ACC112 (cell line): ENCODE data around the gene GGNBP2.

ENCODE experiments used
- H2AFZ ChIP-seq: fragments of 200-600 bp; sonication (generic); one replicate; pipeline ENCODE4 v1.6.0; 2017; ENCODE audit warnings: antibody characterized with exemption, low read length; ENCODE audit not compliant: unreplicated experiment
- H3K27ac ChIP-seq: fragments of 200-600 bp; sonication (generic); 2 replicates; pipeline ENCODE4 v1.5.1; 2014; ENCODE audit warnings: low read depth, mild to moderate bottlenecking, antibody characterized with exemption, low read length, moderate library complexity
- H3K27me3 ChIP-seq: fragments of 200-600 bp; sonication (generic); 2 replicates; pipeline ENCODE4 v1.6.1; 2014; ENCODE audit warnings: mild to moderate bottlenecking, antibody characterized with exemption, low read length, moderate library complexity, mixed read lengths; ENCODE audit not compliant: insufficient read depth
- H3K36me3 ChIP-seq: fragments of 200-600 bp; sonication (generic); 2 replicates; pipeline ENCODE4 v1.6.1; 2016; ENCODE audit warnings: mild to moderate bottlenecking, antibody characterized with exemption, low read length, moderate library complexity, mixed read lengths; ENCODE audit not compliant: insufficient read depth
- H3K4me1 ChIP-seq: fragments of 200-600 bp; sonication (generic); one replicate; pipeline ENCODE4 v1.6.1; 2016; ENCODE audit warnings: low read length, mixed read lengths; ENCODE audit not compliant: insufficient read depth, unreplicated experiment, control insufficient read depth
- H3K4me3 ChIP-seq: fragments of 200-600 bp; sonication (generic); 2 replicates; pipeline ENCODE4 v1.5.1; 2014; ENCODE audit warnings: mild to moderate bottlenecking, low read depth, low read length
- H3K79me2 ChIP-seq: fragments of 200-600 bp; sonication (generic); one replicate; pipeline ENCODE4 v1.6.0; 2016; ENCODE audit warnings: low read length; ENCODE audit not compliant: control insufficient read depth, unreplicated experiment, insufficient read depth

The GGNBP2 gene

DNA sequence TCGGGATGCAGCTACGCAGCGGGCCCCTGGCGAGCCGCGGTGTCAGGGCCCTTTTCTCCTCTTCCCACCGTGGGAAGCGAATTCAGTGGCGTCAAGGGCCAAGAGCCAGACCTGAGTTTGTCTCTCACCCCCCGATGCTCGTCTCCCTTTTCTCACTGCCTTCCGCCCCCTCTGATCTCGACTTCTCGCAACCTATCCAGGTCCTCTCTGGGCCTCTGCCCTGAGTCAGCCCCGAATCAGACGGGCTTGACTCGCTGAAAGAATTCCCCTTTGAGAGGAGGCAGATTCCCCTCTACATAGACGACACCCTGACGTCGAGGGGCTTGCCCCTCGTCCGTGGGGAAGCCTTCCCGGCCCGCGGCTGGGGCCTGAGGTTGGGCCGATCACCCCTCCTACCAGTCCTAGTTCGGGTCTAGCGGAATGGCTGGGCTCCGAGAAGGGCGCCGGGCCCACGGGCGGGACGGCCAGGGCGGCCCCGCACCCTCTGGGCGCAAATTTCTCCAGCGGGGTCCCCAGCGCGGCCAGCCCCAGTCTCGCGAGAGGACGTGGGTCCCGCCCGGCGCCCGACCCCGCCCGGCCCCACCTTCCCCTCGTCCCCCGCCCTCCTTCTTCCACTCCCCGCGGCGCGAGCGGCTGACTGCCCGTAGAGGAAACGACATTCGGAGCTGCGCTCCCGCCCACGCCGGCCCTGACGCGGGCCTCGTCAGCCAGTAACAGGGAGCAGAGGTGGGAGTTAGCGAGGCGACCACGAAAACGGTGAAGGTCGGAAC lies at the start of gene GGNBP2:
GGNBP2 (plus strand) TSS at position 613 of the 770 bp plus-strand sequence. CDS start 806 bp downstream, outside the sequence.
- peak within 1 kb of the TSS; percentile 99 for H2AFZ ChIP-seq
- no peaks in the 10 kb centered on the region for H3K27me3 ChIP-seq
- H3K4me1 ChIP-seq: peaks cover 24% of the 10 kb centered on the region
- H3K27ac ChIP-seq: peak within 1 kb of the TSS; percentile 99
- H3K79me2 ChIP-seq: peaks cover 76% of the 10 kb centered on the region
- H3K36me3 ChIP-seq: peaks cover 19% of the 10 kb centered on the region
- peak within 1 kb of the TSS; percentile 100 for H3K4me3 ChIP-seq

DNA sequence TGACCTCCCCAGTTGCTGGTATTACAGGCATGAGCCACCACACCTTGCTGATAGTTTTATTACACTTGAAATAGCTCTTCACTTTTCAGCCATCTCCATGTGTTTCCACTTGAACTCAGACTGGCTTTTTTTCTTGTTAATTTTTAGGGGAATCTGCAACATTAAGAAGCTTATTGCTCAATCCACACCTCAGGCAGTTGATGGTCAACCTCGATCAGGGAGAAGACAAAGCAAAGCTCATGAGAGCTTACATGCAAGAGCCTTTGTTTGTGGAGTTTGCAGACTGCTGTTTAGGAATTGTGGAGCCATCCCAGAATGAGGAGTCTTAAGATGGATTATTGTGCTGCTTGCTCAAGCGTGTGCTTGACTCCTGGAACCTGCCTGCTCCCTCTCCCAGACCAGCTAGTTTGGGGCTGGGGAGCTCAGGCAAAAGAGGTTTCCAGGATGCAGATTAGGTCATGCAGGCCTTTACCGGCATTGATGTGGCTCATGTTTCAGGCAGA lies 49.6 kb upstream of the GGNBP2 start:
- Histone ChIP-seq H3K36me3 (peaks cover 24% of the 10 kb centered on the region; the same call in 1 of the 2 replicates), H2AFZ (no peak overlapping the region), H3K4me1 (no peaks in the 10 kb centered on the region), H3K4me3 (no peak overlapping the region), H3K27ac (no peak overlapping the region), H3K79me2 (peaks cover 11% of the 10 kb centered on the region), H3K27me3 (no peaks in the 10 kb centered on the region)

DNA sequence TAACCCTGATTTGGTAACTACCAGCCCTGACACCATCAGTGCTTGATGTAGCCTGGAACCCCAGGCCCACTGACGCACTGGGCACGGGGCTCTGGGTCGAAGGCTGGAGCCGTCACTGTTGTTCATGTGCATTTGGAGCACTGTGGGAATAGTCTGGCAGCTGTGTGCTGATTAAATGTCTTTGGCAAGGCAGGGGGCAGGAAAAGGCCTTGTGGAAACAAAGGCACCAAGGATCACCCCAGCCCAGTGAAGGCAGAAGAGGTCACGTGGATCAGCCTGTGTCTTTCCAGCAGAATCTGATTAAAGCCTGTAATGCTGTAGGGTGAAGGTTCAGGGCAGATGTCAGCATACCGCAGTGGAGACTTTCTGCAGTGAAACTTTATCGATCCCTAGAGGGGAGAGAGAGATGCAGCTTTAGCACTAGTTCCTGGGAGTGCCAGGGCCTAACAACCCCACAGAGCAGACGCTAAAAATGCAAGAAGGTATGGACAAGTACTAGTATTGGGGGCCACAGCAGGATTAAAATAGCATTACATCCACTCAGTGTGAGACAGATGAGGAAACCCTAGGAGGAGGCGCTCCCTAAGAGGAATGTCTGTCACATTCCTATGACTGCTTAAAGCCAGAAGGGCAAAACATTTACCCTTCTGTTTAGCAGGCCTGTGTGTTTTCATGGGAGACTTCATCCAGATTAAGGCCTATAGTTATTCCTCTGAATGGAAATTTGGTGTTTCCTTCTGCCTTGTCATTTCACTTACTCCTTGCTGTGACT lies 48.5 kb upstream of the GGNBP2 start:
- H3K27me3 ChIP-seq: no peaks in the 10 kb centered on the region
- peaks cover 24% of the 10 kb centered on the region for H3K36me3 ChIP-seq
- H3K4me3 ChIP-seq: no peak overlapping the region
- no peaks in the 10 kb centered on the region for H3K4me1 ChIP-seq
- no peak overlapping the region for H3K27ac ChIP-seq
- H2AFZ ChIP-seq: no peak overlapping the region
- peaks cover 5% of the 10 kb centered on the region for H3K79me2 ChIP-seq

DNA sequence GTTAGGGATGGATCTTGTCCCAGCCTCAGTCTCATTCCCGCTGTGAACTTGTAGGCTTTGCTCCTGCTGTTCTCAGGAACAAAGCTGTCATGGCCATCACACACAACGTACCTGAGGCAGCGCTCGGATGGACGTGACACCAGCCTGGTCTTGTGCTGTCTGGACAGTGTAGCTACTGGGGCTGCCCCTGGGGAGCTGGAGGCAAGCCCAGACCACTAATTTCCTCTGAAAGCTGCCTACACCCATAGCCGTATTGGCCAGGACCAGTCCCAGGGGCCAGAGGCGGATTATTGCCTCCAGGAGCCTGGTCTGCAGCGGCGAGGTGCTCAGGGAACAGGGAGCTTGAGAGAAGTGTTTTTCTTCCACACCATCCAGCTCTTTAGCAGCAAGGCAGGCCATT lies 46.6 kb upstream of the GGNBP2 start:
- H3K27ac ChIP-seq: no peak overlapping the region
- no peak overlapping the region for H3K4me3 ChIP-seq
- H3K79me2 ChIP-seq: no peaks in the 10 kb centered on the region
- H3K36me3 ChIP-seq: peaks cover 24% of the 10 kb centered on the region
- no peak overlapping the region for H2AFZ ChIP-seq
- H3K4me1 ChIP-seq: no peaks in the 10 kb centered on the region
- no peaks in the 10 kb centered on the region for H3K27me3 ChIP-seq

DNA sequence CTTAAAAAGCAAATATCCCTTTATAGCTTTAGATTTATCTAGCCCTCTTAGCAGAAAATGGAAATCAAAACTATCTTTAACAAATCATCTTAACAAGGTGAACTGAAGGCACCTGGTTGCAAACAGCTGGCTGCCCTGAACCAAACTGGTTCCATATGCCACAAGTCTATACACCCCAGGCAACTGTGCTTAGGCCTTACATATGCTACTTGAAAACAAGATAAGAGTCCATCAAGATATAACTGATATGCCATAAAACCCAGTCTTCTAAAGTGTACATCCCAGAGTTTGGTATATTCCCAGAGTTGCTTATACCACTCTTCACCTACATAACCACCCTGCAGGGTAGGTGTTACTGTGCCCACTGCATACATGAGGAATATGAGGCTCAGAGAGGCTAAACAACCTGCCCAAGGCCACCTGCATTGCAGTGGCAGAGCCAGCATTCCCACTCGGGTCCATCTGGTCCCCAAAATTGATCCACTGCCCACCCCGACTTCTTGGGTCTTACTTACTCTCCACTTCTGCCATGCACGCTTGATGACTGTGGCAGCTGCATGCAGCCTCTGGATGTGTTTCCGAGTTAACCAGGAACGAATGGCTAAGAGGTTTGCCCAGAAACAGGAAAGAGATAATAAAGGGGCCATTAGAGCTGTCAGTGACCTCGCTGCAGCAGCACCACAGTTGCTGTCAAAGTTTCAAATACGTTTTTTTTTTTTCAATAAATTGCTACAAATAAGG lies 46.0 kb upstream of the GGNBP2 start:
- Histone ChIP-seq H3K4me3 (no peak overlapping the region), H3K27me3 (no peaks in the 10 kb centered on the region), H3K27ac (no peak overlapping the region), H3K79me2 (no peaks in the 10 kb centered on the region), H3K36me3 (peaks cover 24% of the 10 kb centered on the region), H2AFZ (no peak overlapping the region), H3K4me1 (no peaks in the 10 kb centered on the region)

- no peaks in the 10 kb centered on the region for H3K79me2 ChIP-seq
- peaks cover 20% of the 10 kb centered on the region for H3K36me3 ChIP-seq
- no peak overlapping the region for H3K27ac ChIP-seq
- H3K27me3 ChIP-seq: no peaks in the 10 kb centered on the region
- no peak overlapping the region for H3K4me3 ChIP-seq
- no peak overlapping the region for H2AFZ ChIP-seq
- H3K4me1 ChIP-seq: no peaks in the 10 kb centered on the region
These were observed 43.9 kb upstream of the GGNBP2 start for GRCh38 chr17:36500745-36501225.

- Histone ChIP-seq H3K27me3 (no peaks in the 10 kb centered on the region), H3K27ac (no peak overlapping the region), H3K36me3 (peaks cover 14% of the 10 kb centered on the region), H3K4me3 (no peak overlapping the region), H2AFZ (no peak overlapping the region), H3K4me1 (no peaks in the 10 kb centered on the region), H3K79me2 (no peaks in the 10 kb centered on the region)
These were observed 43.4 kb upstream of the GGNBP2 start for GRCh38 chr17:36501351-36501750.

DNA sequence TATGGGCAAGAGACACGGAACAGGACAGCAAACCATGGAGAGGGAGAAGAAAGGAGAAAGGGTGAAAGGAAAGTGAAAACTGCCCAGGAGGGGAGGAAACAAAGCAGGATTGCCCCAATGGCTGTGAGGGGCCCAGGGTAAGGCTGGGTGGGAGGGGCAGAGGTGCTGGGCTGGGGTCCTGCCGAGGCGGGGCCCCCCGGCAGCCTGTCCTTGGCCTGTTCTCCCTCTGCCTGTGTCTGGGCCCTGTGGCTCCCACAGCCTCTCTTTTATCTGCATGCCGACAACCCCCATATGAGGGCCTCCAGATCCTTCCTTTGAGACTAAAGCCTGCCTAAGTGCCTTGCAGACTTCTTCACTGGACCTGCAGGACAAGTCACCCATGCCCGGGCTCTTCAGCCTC lies 42.8 kb upstream of the GGNBP2 start:
- H3K27me3 ChIP-seq: no peaks in the 10 kb centered on the region
- no peak overlapping the region for H2AFZ ChIP-seq
- no peaks in the 10 kb centered on the region for H3K79me2 ChIP-seq
- peaks cover 14% of the 10 kb centered on the region for H3K36me3 ChIP-seq
- no peaks in the 10 kb centered on the region for H3K4me1 ChIP-seq
- H3K4me3 ChIP-seq: no peak overlapping the region
- H3K27ac ChIP-seq: no peak overlapping the region

DNA sequence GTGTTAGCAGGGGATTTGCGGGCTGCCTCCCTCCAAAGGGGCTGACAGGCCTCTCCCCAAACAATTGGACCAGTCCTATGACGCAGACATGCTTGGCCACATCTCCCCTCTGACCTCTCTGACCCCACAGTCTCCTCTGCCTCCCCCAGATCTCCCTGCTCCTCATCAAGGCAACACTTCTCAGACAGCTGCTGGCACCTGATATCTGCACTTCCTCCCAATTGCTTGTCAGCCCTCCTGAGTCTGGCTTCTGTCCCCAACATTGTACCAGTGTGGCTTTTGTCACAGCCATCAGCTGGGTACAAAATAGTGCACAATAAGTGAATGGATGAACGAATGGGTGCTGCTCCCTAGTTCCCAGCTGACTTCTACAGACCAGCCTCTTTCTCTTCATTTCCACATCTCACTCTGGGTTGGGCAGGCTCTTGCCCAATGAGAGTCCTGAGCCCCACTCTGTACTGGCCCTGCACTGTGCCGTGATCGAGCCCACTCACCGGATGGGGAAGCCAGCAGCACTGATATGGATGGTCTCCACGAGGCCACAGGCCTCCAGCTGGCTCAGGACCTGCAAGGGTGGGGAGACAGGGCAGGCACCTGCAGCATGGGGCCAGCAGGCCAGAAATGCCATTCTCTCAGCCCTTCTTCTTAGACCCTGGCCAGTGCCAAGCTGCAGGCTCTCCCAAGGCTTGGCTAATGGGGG lies 41.1 kb upstream of the GGNBP2 start:
- Histone ChIP-seq H3K27ac (no peak overlapping the region), H3K79me2 (no peaks in the 10 kb centered on the region), H3K27me3 (no peaks in the 10 kb centered on the region), H3K4me3 (no peak overlapping the region), H2AFZ (no peak overlapping the region), H3K36me3 (peaks cover 6% of the 10 kb centered on the region), H3K4me1 (no peaks in the 10 kb centered on the region)

- Histone ChIP-seq H3K4me3 (no peak overlapping the region), H3K27ac (no peak overlapping the region), H3K27me3 (no peaks in the 10 kb centered on the region), H3K79me2 (no peaks in the 10 kb centered on the region), H2AFZ (no peak overlapping the region), H3K4me1 (no peaks in the 10 kb centered on the region), H3K36me3 (peaks cover 2% of the 10 kb centered on the region)
These were observed 40.6 kb upstream of the GGNBP2 start for GRCh38 chr17:36504156-36504545.
